Superior temporal gyrus (tissue), 1 donor: ENCODE measurements around the gene SPON1.

ENCODE experiments used
- DNase-seq: peaks from one replicate; pipeline ENCODE4 v3.0.0-alpha.2; 2016; ENCODE audit errors: extremely low spot score

The SPON1 gene

GRCh38 chr11:13944016-13944415, 18.5 kb upstream of the SPON1 start:
- no peak for DNase-seq

- no peak for DNase-seq
Measured at GRCh38 chr11:13944911-13945425, 17.6 kb upstream of the SPON1 start.

GRCh38 chr11:13947379-13947778, 15.1 kb upstream of the SPON1 start:
- no peak for DNase-seq

GRCh38 chr11:13949876-13950275, 12.6 kb upstream of the SPON1 start:
- no peak for DNase-seq

- no peak for DNase-seq
Measured at GRCh38 chr11:13952221-13952620, 10.3 kb upstream of the SPON1 start.

- no peak for DNase-seq
Measured at GRCh38 chr11:13952668-13953067, 9.9 kb upstream of the SPON1 start.

- no peak for DNase-seq
Measured at GRCh38 chr11:13954591-13954990, 7.9 kb upstream of the SPON1 start.

- DNase-seq, result peak; percentile 86
Measured at GRCh38 chr11:13955971-13956421, 6.5 kb upstream of the SPON1 start.

GRCh38 chr11:13956988-13957387, 5.5 kb upstream of the SPON1 start:
- DNase-seq, result no peak

- no peak for DNase-seq
Measured at GRCh38 chr11:13958641-13959400, 3.7 kb upstream of the SPON1 start.

- no peak for DNase-seq
Measured at GRCh38 chr11:13962198-13962561, 343 bp upstream of the SPON1 start.

- no peak for DNase-seq
Measured at GRCh38 chr11:13963169-13963948, 836 bp downstream of the SPON1 start.

GRCh38 chr11:13963949-13964770, 1.6 kb downstream of the SPON1 start:
- DNase-seq, result no peak

- DNase-seq, result no peak
Measured at GRCh38 chr11:13964771-13965074, 2.2 kb downstream of the SPON1 start.

- DNase-seq, result no peak
Measured at GRCh38 chr11:13965337-13965736, 2.8 kb downstream of the SPON1 start.

- no peak for DNase-seq
Measured at GRCh38 chr11:13966013-13966412, 3.5 kb downstream of the SPON1 start.

GRCh38 chr11:13966486-13966885, 4.0 kb downstream of the SPON1 start:
- DNase-seq, result no peak

GRCh38 chr11:13970986-13971385, 8.5 kb downstream of the SPON1 start:
- DNase-seq, result no peak

- no peak for DNase-seq
Measured at GRCh38 chr11:13972043-13972910, 9.8 kb downstream of the SPON1 start.

GRCh38 chr11:13972944-13973343, 10.4 kb downstream of the SPON1 start:
- DNase-seq, result no peak

GRCh38 chr11:13974631-13975030, 12.1 kb downstream of the SPON1 start:
- no peak for DNase-seq
